Stimulated activated CD4-positive, alpha-beta T cell treated with anti-CD3 and anti-CD28 coated beads, Interleukin-12 subunit alpha, Interleukin-12 subunit beta, amount 100 ng/mL, for 48 hours (primary cell): ENCODE data around the gene AUTS2.

ENCODE experiments used
- DNase-seq, 3 donors: peaks; one replicate each; pipeline ENCODE4 v3.0.0-alpha.2; 2020; ENCODE audit warnings: low read depth in 2 of 3, low spot score in 1 of 3

AUTS2 gene

DNA sequence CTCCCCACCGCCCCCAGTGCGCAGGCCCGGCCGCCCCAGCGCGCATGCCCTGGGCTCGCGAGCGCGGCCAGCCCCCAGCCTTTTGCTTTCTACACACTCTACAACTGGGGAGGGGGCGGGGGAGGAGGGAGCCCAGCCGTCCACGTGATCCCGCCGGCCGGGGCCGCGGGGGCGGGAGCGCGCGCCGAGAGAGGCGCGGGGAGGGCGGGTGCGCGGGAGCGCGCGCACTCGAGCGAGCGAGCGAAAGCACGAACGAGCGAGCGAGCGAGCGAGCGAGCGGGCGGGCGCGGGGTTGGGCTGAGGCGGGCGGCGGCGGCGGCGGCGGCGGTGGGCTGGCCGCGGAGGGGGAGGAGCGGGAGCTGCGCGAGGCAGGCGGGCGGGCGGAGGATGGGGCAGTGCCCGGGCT lies at the start of gene AUTS2:
Gene AUTS2 (plus strand): TSS at position 395 of the 406 bp plus-strand sequence. CDS start 1,179 bp downstream, outside the sequence.
- DNase-seq: peak in 2 of 3 donors; percentile 9 to 23

DNA sequence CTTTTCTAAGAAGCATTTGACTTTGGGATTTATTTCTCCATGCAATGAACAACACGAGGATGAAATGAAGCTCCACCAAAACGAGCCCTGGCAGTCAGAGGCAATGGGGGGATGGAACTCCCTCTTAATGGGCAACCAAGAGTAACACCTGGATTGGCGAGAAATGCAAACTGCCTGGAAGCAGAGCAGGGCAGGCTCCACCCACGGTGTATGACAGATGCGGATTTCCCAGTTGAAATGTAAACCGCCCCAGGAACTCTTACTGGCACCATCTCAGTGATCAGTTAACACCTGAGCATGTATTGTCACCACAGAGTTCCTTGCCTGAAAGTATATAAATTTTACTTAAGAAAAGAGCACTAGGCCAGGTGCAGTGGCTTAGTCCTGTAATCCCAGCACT lies 47.3 kb upstream of the AUTS2 start:
- DNase-seq: no peak

DNA sequence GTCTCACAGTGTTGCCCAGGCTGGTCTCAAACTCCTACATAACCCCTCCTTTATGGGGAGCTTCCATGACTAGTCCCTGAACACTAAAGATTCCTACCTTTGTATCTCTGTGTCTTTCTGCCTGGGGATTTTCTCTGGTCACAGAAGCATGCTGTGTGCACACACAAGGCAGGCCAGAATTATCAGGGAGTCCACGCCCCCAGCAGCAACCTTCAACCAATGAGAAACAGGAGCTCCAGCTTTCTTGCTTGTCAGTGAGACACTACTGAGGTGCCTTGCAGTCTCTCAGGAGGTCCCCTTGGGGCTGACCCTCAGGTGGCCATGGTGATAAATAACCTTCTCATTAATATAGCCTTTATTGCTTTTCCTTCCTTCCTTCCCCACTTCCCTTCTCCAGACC lies 45.1 kb upstream of the AUTS2 start:
- no peak for DNase-seq

DNA sequence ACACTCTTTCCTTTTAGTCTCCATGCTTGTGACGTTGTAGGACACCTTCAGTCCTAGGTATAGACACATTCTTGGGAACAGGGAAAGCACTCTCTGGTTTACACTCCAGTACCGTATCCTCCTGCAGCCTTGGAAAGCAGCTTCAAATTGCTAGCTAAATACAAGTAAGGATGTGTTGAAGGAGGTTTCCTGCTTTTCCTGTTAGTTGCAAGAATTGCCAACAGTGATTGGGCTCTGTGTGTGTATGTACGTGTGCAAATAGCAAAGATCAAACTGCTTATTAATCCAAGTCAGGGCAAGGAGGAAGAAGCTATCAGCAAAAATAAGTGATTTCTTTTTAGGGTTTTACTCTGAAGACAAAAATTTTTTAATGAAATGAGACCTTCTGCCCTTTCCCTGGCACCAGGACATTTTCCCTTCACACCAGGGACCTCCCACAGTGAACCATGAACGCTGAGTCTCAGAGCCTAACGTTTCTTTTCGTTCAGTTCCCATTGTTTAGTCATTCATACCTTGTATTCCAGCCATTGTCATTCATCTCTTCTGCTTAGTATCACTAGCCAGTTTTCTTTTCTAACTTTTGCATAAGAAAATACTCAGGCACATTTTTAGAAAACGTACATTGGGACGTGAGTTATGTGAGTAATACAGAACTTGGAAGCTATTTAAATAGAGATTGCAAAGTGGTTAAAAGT lies 36.9 kb upstream of the AUTS2 start:
- DNase-seq: no peak

DNA sequence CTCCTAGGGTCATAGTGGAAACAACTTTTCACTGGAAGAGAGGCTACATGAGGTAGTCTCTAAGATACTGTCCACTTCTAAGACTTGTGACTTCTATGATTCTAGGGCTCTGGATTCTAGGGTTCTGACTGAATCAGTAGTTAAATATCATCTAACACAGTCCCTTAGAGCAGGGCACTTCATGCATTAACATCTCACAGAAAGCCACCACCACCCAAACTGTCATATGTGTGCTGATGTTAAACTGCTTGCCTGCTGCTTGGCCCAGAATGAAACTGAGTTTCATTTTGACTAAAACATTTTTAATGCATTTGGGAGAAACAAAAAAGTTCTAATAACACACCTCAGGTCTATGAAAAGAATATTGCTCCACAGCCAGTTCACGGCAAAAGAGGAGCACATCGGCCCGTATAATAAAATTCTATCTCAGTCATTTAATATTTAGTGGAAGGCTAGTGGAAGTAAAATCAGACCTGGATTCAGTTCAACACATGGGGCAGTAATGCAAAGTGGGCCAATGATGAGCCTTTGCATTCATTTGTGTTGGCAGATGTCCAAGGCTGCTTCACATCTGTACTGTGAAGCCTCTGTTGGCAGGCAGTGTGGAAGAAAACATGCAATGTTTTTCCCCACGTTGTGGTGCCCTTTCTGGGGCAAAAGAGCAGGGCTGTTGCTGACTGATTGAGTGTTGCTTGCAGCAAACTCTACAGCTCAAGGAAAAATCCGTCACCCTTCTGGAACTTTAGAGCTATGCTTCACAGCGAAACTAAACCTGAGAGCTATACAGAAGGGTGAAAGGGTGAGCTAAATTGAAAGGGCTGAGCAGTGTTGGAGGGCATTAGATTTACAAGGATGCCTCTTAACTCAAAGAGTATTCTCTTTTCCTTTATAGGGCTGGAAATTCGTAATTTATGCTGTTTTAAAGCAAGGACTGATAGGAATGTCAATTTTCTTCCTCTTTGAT lies 33.5 kb upstream of the AUTS2 start:
- no peak for DNase-seq

DNA sequence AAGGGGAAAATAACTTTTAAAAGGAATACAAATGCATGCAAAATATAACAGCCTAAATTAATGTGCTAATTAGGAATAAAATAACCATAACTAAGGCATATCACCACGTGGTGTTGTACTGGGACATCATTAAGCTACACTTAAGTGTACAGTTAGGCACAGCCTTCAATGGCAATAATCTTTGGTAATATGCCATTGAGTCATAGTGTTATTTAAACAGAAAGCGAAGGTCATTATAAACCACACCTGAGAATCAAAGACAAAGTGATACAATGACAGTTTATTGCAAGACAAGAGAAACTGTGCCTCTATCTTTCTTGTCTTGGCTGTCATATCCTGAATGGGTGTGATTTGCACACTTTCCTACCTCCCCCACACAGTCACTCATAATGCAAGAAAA lies 30.5 kb upstream of the AUTS2 start:
- DNase-seq: no peak

DNA sequence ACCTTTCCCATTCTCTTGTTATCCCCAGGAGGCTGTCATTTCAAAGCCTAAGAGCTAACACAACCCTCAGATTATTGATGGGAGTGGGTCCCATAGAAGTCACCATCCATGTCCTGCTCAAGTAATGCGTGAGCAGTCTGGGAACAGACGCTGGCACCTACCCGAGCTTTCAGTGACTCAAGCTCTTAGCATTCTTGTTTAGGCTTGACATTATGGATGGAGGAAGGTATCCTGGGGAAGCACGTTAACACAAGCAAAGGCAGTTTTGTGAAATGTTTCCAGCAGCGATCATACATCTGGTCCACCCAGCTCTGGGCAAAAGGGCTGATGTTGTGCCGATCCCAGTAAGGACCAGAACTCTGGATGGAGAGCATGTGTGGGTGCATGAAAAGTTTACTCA lies 30.0 kb upstream of the AUTS2 start:
- no peak for DNase-seq

DNA sequence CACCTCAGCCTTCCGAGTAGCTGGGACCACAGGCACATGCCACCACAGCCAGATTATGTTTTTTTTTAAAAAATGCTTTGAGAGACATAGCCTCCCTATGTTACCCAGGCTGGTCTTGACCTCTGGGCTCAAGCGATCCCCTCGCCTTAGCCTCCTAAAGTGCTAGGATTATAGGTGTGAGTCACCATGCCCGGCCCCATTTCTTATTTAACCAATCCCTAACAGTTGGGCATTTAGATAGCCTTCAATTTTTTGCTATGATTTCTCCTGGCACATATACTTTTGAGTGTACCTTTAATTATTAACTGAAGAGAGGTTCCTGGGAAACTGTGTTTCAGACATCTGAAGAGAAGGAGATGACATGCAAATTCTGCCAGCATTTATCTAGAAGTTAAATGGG lies 22.6 kb upstream of the AUTS2 start:
- no peak for DNase-seq

DNA sequence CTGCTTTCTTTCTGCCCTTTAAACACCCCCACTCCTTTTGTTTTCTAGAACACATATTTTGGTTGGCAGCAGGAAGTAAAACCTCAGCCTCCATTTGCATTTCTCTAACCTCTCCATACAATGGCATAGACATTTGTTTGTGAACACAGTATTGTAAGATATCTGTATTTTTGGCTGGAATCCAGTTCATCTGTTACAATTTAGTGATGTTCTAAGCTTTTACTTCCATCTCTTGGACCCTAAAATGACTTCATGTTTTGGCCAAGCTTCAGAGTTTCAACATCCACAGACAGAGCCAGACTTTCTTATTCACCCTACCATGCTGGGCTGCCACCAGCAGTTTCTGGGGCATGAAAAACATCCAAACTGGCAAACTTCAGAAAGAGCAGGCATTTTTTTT lies 21.1 kb upstream of the AUTS2 start:
- no peak for DNase-seq

DNA sequence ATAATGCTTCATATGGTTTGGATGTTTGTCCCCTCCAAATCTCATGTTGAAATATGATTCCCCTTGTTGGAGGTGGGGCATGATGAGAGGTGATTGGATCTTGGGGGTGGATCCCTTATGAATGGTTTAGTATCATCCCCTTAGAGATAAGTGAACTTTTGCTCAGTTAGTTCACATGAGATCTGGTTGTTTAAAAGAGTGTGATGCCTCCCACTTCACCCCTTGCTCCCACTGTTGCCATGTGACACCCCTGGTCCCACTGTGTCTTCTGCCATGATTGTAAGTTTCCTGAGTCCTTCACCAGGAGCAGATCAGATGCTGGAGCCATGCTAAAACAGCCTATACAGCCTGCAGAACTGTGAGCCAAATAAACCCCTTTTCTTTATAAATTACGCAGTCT lies 13.1 kb upstream of the AUTS2 start:
- no peak for DNase-seq

DNA sequence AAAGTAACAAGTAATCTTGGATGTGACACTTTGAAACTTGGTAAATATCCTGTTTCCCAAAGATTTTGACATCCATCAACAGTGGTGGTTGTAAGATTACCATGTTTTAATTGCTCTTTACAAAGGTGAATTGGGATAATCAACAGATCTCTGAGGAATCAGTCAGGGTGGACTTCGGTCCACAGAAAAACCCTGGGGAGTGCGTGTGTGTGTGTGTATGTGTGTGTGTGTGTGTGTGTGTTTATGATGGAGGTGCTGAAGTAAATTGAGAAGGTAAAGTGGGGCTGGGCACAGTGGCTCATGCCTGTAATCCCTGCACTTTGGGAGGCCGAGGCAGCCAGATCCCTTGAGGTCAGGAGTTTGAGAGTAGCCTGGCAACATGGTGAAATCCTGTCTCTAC lies 12.0 kb upstream of the AUTS2 start:
- no peak for DNase-seq

DNA sequence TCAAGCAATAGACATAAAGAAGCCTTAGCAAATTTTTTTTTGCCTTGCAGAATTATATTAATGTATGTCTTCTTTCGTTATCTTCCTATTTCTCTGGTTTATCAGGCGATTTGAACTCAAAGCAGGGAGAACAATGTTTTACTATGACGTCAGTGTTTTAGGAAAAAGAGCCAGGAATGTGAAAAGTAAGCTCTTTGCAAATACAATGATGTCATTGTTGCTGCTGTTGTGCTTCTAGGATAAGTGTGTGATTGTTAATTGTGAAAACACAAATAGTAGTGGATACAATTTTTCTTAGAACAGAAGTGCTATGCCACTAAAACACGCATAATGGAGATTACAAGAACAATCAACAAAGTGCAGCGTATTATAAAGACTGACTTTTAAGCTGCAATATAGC lies 9.5 kb upstream of the AUTS2 start:
- no peak for DNase-seq

DNA sequence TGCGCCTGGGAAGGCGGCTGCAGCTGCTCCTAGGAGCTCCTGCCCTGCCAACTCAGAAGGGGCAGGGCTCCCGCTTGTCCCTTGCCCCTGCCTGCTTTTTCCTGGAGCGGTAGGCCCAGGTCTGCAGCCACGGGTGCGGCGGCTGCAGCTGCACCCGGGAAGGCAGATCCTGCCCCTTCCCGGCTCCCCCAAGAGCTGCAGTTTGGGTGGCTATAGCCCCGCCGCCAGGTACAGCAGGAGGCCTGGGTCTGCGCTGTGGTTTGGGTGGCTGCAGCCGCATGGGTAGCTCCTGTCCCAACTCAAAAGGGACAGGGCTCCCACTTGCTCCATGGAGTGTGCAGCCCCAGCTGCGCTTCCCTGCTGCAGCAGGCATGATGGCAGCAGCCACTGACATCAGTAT lies 6.5 kb upstream of the AUTS2 start:
- DNase-seq: no peak

DNA sequence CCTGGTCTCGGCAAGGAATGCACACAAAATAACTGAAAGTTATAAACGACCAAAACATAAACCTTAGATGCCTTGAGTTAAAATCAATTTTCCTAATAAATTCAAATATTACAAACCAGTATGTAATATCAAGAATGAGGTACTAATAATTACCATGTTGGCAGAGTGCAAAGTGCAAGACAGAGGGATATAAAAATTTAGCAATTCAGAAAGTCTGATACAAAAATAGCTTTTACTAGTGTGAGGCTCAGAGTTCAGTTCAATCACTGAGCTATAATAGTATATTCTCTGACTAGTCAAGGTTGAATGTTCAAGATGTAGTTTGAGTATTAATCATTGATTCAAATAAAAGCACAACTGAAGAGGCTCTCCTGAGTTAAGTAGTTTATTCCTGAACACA lies 4.8 kb upstream of the AUTS2 start:
- no peak for DNase-seq

DNA sequence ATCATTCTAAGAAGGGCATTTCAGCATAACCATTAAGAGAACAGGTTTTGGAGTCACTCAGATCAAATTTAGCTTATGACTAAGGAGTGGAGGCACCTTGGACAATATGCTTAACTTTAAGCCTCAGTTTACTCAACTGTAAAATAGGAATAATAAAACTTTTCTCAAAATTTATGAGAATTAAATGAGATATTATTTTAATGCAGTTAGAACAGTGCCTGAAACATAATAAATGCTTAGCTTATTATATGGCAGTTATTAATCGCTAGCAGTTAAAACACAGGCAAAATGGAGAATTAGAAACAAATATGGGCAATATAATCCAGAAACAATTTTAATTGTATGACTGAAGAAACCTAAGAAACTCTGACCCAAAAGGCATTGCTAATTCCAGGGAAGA lies 2.9 kb upstream of the AUTS2 start:
- DNase-seq: no peak

DNA sequence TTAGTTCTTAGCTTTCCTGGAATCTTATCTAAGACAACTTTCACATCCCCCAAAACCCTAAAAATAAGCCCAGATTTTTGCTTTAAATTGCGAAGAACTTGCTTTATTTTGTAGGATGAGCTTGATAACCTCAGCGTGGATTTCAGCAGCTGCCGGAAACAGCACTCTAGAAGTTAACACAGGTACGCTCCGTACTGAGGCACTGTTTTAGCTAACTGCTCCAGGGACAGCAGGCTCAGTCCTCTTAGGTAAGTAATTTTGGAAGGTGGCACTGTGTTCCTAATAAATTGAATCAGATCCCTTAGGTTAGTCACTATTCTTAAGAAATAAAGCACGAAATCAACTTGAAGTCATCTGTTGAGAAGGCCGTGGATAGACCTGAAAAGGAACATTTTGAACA lies 2.2 kb upstream of the AUTS2 start:
- DNase-seq: no peak

DNA sequence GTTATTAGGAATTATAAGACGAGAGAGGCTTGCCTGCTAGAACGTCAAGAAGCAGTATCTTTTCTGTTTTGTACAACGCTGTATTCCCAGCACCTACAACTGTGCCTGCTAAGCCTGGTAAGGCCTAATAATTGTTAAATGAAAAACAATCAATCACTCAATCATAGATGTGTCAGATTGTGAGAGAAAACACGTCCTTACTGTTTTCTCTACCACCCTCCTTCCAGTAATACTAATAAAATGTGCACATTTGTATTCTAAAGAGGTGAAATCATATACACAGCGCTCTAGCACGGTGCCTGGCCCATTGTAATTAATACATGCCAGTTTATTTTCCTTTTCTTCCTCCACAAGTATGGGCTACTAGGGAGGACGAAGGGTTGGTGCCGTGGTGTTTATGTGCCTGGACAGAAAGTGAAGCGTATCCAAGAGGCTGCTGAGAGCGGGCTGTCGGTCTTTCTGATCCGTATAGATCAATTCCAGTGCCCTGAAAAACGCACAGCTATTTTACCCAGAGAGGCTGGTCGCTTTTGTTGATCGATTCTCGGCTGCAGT lies 1.5 kb upstream of the AUTS2 start:
- no peak for DNase-seq

DNA sequence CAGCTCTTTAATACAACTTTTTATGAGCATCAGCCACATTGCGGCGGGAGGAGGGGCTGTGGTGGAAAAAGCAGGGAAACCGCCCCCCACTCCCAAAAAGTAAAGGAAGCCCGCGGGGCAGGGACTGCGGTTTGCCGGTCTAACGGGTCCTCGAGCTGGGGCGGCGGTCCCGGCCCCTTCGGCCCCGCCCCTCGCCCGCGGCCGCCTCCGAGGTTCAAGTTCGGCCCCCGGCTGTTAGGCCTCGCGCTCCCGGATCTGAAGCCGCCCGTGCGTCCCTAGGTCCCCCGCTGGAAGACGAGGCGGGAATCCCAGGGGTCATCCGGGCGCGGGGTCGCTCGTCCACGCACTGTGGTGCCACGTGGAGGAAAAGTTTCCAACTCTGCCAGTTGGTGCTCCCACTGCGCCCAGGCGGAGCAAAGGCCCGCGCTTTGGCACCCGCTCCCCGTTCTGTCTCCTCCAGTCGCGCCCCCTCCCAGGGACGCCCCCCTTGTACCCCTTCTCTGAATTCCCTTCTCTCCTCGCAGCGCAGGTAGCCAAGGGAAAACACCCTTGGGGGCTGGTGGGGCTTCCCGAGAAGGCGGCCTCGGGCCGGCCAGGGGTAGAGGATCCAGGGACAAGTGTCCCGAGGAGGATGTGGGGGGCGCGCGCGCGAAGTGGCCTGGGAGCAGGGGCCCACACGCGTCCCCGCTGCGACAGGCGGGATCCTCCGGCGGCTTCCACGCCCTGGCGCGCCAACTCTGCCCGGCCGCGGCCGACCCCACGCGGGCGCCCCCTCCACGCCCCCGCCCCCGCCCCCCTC lies 798 bp upstream of the AUTS2 start:
- DNase-seq: no peak

DNA sequence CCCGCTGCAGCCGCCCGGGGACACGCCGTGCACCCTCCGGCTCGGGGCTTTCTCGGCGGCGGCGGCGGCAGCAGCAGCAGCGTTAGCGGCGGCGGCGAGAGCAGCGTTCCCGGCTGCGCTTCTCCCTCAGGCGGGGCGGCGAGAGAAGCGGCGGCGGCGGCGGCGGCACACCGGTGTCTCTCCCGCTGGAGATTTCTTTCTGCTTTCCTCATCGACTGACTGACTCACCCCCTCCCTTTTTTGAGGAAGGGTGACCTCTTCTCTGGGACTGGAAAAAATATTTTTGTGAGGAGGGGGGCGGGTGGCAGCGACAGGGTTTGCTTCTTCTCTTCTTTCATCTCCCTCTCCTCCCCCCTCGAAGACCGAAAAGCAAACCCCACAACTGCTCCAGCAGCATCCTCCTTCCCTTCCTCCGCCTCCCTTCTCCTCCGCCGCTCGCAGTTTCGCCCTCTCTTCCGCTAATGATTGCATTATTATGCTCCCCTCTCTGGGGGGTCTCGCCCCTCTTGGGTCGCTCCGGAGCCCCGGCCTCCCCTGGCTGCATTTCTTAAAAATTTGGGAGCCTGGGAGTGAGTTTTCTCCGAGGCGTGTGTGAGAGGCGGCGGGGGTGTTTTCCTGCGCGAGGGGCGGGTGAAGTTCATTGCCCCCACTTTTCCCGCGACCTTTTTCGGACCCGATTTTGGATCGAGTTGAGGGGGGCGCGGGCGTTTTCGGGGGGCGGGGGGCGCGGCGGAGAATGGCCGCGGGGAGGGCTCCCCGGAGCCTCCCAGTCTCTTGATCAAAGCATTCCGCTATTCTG lies 411 bp downstream of the AUTS2 start:
- DNase-seq: no peak

DNA sequence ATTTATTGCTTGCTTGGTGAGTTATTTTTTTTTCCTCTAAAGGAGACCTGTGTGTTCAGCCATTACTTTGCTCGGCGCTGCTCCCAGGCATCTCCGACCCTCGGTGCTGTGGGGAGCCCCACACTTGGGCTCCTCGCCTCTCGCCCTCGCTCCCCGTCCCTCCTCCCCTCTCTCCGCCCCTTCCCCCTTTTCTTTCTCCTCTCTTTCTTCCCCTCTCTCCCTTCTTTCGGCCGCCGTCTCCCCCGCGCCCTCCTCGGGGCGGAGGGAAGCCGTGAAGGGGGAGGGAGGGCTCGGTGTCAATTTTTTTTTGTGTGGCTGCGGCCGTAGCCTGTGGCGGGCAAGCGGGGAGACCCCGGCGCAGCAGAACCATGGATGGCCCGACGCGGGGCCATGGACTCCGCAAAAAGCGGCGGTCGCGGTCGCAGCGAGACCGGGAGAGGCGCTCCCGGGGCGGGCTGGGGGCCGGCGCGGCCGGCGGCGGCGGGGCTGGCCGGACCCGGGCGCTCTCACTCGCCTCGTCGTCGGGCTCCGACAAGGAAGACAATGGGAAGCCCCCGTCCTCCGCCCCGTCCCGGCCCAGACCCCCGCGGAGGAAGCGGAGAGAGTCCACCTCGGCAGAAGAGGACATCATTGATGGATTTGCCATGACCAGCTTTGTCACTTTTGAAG lies 1.1 kb downstream of the AUTS2 start:
- no peak for DNase-seq
